ENCODE results near the gene PRDM5.

Gene PRDM5

DNA sequence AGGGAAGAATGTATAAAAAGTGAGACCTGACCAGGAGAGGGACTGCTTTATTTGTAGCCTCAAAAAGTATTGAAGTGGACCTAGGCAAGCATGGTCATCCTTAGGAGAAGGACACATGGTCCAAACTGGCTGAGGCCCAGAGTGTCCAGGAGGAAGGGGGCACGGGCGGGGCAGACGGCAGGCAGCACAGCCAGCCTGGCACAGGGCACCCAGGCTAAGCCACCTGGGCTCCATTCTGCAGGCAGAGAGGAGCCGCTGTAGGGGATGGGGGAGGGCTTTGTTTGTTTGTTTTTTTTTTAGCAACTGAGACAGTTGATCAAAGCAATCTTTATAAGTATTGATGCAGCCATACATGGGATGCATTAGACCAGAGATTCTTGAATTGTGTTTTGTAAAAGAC, 188.6 kb downstream of the PRDM5 start:
- Histone ChIP-seq H3K27me3 (ENCODE audit: insufficient read depth, low read length) (no peaks in the 10 kb centered on the region), H3K9me2 (ENCODE audit: low read depth, low read length) (no peaks in the 10 kb centered on the region), H3K4me1 (ENCODE audit: insufficient read depth, low read length, severe bottlenecking) (peaks cover 63% of the 10 kb centered on the region), H3K4me3 (ENCODE audit: low read depth, low read length, poor library complexity, severe bottlenecking) (no peak overlapping the region), H3K27ac (ENCODE audit: low read depth, low read length, poor library complexity, severe bottlenecking) (no peak overlapping the region), H3K9ac (ENCODE audit: low read length) (no peak overlapping the region), H3K4me2 (ENCODE audit: low read length) (no peak overlapping the region), H2AFZ (ENCODE audit: low read length) (no peak overlapping the region), H4K20me1 (ENCODE audit: insufficient read depth, low read length) (no peaks in the 10 kb centered on the region), H3F3A (ENCODE audit: insufficient read depth, low read length) (no peaks in the 10 kb centered on the region), H3K36me3 (ENCODE audit: insufficient read depth, low read length) (no peaks in the 10 kb centered on the region), H3K79me2 (ENCODE audit: insufficient read depth, low read length) (no peaks in the 10 kb centered on the region), H3K9me3 (ENCODE audit: low read length) (no peaks in the 10 kb centered on the region)
- TF ChIP-seq EZH2 (IDR thresholded peaks at IDR 0.05; ENCODE audit: borderline replicate concordance, low read length), result no peak
- no peak for TF ChIP-seq CTCF (IDR thresholded peaks at IDR 0.05; ENCODE audit: low read length)

DNA sequence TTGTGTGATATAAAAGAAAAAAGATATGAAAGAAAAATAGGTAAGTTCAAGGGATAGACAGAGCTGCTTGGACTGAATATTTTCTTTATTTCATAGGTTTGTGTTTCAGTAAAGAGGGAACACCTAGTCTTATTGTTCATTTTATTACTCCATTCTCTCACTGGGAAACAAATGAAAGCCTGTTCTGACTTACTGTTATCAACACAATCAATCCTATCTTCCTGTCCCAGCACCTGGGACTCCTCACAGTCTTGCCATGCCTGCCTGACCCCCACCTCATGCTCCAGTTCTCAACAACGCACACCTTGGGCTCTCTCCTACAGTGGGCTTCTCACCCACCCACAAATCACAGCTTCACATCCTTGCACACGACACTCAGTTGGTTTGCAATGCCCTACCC, 189.5 kb downstream of the PRDM5 start:
- no peaks in the 10 kb centered on the region for H3K9me2 ChIP-seq (ENCODE audit: low read depth, low read length)
- H2AFZ ChIP-seq (ENCODE audit: low read length), result no peak overlapping the region
- TF ChIP-seq EZH2 (IDR thresholded peaks at IDR 0.05; ENCODE audit: borderline replicate concordance, low read length) (no peak), CTCF (IDR thresholded peaks at IDR 0.05; ENCODE audit: low read length) (no peak)
- H4K20me1 ChIP-seq (ENCODE audit: insufficient read depth, low read length), result no peaks in the 10 kb centered on the region
- H3F3A ChIP-seq (ENCODE audit: insufficient read depth, low read length), result no peaks in the 10 kb centered on the region
- H3K36me3 ChIP-seq (ENCODE audit: insufficient read depth, low read length), result no peaks in the 10 kb centered on the region
- no peak overlapping the region for H3K9ac ChIP-seq (ENCODE audit: low read length)
- no peaks in the 10 kb centered on the region for H3K27me3 ChIP-seq (ENCODE audit: insufficient read depth, low read length)
- H3K9me3 ChIP-seq (ENCODE audit: low read length), result no peaks in the 10 kb centered on the region
- H3K4me1 ChIP-seq (ENCODE audit: insufficient read depth, low read length, severe bottlenecking), result peaks cover 71% of the 10 kb centered on the region
- no peak overlapping the region for H3K27ac ChIP-seq (ENCODE audit: low read depth, low read length, poor library complexity, severe bottlenecking)
- no peak overlapping the region for H3K4me3 ChIP-seq (ENCODE audit: low read depth, low read length, poor library complexity, severe bottlenecking)
- no peaks in the 10 kb centered on the region for H3K79me2 ChIP-seq (ENCODE audit: insufficient read depth, low read length)
- no peak overlapping the region for H3K4me2 ChIP-seq (ENCODE audit: low read length)

GRCh38 chr4:120731561-120731960, 191.0 kb downstream of the PRDM5 start:
- H2AFZ ChIP-seq (ENCODE audit: low read length), result no peak overlapping the region
- H3K9ac ChIP-seq (ENCODE audit: low read length), result no peak overlapping the region
- H4K20me1 ChIP-seq (ENCODE audit: insufficient read depth, low read length), result no peaks in the 10 kb centered on the region
- no peaks in the 10 kb centered on the region for H3K27me3 ChIP-seq (ENCODE audit: insufficient read depth, low read length)
- H3K4me2 ChIP-seq (ENCODE audit: low read length), result no peak overlapping the region
- no peaks in the 10 kb centered on the region for H3K9me3 ChIP-seq (ENCODE audit: low read length)
- H3F3A ChIP-seq (ENCODE audit: insufficient read depth, low read length), result no peaks in the 10 kb centered on the region
- H3K4me3 ChIP-seq (ENCODE audit: low read depth, low read length, poor library complexity, severe bottlenecking), result no peak overlapping the region
- no peak overlapping the region for H3K27ac ChIP-seq (ENCODE audit: low read depth, low read length, poor library complexity, severe bottlenecking)
- no peaks in the 10 kb centered on the region for H3K9me2 ChIP-seq (ENCODE audit: low read depth, low read length)
- H3K36me3 ChIP-seq (ENCODE audit: insufficient read depth, low read length), result no peaks in the 10 kb centered on the region
- H3K79me2 ChIP-seq (ENCODE audit: insufficient read depth, low read length), result no peaks in the 10 kb centered on the region
- H3K4me1 ChIP-seq (ENCODE audit: insufficient read depth, low read length, severe bottlenecking), result peaks cover 71% of the 10 kb centered on the region
- TF ChIP-seq EZH2 (IDR thresholded peaks at IDR 0.05; ENCODE audit: borderline replicate concordance, low read length) (no peak), CTCF (IDR thresholded peaks at IDR 0.05; ENCODE audit: low read length) (no peak)

Measured in OCI-LY1 (cell line).